ENCODE measurements around the gene DIP2C.
"Not testable (repeated sequence)": the region's sequence is repeated elsewhere in the genome, so short reads cannot be mapped to it uniquely, and the experiment has no call there.

Gene DIP2C

GRCh38 chr10:609262-609658 is 80.2 kb downstream of the DIP2C start:
- no peak for DNase-seq

DNA sequence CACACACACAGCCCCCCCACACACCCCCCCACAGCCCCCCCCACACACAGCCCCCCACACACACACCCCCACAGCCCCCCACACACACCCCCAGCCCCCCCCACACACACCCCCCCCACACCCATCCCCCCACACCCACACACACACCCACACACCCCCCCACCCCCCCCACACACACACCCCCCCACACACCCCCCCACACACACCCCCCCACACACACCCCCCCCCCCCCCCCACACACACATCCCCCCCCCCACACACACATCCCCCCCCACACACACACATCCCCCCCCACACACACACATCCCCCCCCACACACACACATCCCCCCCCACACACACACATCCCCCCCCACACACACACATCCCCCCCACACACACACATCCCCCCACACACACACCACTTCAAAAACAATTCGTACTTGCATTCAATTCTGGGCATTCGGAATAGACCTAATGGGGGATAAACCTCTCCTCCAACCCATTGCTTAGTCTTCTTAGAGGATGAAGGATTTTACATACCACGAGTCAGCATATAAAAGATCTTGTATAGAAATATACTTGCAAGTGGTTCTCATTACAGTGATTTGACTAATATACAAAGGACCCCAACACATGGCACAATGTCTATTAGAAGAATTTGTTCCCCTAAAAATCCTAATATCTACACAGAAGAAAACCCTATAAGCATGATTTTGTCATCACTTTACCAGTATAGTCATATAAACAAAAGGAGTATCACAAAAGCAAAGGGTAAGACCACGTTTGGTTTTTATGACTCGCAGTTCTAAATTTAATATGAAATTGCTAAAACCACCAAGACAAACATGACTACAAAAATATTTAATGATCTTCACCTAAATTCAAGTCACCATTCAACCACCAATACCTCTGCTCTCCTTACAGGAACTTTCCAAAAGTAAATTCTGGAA is 80.9 kb downstream of the DIP2C start:
- no peak for DNase-seq

- no peak for DNase-seq
Observed at GRCh38 chr10:607545-608185, 81.8 kb downstream of the DIP2C start.

DNA sequence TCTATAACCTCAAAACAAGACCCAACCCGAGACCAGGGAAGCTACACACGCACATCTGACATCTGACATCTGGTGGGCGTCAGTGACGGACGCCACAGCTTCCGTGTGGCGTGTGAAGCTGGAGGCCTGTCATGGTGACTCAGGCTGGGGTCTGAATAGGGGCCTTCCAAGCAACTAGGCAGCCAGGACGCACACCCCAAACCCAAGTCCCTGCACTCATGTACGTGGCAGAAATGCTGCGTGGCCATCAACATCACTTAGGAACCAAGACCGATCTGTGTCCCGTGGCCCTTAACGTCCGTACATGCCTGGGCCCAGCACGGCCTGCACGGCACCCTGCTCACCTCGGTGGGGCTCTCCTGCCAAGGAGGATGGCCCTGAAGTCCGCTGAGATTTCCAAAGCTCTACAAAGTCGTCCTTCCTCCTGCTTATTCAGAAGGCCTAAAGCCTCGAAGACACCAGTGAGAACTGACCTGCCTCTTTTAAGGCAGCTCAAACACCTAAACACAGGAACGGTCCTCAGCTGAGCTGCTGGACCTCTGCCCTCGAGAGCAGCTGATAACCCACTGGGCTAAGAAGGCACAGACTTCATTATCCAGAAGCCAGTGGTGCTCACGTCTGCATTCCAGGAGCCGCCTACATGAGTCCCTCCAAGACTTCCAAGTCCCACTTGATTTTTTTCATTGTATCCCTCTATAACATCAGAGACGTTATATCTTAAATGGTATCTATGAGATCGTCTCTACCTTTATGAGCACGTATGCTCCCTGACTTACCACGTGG is 82.5 kb downstream of the DIP2C start:
- DNase-seq = no peak

DNA sequence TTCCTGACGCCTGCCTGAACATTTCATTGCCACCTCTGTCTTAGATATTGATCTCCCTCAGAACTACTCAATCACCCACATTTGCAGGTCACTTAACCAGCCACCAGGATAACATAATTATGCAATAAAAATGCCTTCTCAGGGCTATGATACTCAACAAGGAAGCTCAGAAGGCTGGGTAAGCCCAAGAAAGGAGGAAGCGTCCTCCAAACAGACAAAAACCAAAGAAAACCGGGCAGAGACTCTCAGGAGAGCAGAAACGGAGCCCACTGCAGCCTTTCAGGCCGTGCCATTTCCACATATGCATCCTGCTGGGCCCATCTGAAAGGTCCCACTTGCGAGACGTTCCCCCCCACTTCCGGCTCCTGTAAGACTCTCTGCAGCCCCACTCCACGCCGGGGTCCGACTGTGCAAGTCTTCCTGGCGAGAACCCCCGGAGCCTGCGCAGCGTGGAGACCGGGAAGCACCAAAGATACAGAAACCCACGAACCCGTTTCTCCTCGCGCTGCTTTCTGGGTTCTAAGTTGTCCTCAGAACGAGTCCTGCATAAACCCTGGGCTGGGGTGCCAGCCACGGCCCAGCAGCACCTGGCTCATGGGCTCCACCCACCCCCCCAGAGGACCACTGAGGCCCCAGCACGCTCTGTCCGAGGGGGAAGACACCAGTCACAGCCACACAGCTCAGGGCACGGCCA is 83.7 kb downstream of the DIP2C start:
- no peak for DNase-seq

GRCh38 chr10:604716-605631 is 84.5 kb downstream of the DIP2C start:
- DNase-seq = no peak

- DNase-seq = no peak
Observed at GRCh38 chr10:603745-604144, 85.7 kb downstream of the DIP2C start.

DNA sequence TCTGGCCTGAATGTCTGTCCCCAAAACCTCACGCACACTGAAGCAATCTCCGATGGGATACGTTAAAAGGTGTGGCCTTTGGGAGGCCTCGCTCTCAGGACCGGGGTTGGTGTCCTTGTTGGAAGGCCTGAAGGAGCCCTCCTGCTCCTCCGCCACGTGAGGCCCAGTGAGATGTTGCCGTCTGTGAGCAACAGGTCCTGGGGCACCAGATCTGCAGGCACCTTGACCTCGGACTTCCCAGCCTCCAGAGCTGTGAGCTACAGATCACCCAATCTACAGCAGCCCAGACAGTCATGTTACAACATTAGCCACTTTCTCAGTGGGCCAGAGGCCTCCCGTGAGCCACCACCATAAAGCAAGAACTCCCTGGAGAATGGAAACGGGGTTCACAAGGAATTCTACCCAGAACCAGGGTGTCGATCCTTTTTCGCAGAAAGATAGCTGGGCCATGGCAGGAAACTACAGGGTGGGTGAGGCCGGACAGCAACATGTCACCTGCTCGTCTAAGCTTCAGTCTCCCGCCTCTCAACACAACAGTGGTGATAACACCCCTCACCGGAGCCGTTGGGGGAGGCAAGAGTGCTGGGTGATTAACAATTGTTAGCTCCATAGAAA is 87.0 kb downstream of the DIP2C start:
- DNase-seq = no peak

GRCh38 chr10:601660-601963 is 87.9 kb downstream of the DIP2C start:
- no peak for DNase-seq

DNA sequence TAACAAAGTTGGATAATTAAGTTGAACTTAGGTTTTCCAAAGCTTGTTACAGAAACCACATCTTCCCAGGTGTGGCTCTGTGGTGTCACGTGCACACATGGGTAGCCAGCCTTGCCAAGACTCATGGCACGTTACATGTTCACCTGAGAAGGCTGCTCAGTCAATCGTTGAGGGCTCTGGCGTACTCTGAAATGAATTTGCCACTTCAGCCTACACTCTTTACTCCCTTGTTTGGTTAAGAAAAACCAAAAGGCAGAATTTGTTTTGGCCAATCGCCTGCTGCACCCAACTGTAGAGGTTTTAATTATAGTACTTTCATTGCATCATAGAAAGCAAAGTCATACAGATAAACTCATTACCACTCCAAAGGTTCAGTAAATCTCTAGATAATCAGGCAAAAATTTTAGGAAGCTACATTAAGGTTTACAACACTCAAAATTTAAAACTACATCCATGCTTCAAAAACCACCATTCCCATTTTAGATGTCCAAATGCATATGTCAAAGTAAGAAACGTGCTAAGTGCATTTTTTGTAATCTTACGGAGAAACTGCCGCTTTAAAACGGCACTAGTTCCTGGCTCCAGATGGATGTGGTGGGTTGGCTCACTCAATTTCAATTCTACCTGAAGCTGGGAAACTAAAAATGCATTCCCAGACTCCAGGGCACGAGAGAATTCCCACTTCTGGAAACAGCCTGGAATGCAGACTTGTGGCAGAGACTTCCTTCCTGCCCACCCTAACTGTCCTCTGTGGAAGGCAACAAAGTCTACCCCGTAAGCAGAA is 88.4 kb downstream of the DIP2C start:
- peak; percentile 85 for DNase-seq

GRCh38 chr10:600234-600633 is 89.2 kb downstream of the DIP2C start:
- no peak for DNase-seq

GRCh38 chr10:599767-600166 is 89.7 kb downstream of the DIP2C start:
- no peak for DNase-seq

GRCh38 chr10:598415-599170 is 90.9 kb downstream of the DIP2C start:
- DNase-seq = no peak

- no peak for DNase-seq
Observed at GRCh38 chr10:597976-598375, 91.5 kb downstream of the DIP2C start.

GRCh38 chr10:596725-597345 is 92.6 kb downstream of the DIP2C start:
- no peak for DNase-seq

DNA sequence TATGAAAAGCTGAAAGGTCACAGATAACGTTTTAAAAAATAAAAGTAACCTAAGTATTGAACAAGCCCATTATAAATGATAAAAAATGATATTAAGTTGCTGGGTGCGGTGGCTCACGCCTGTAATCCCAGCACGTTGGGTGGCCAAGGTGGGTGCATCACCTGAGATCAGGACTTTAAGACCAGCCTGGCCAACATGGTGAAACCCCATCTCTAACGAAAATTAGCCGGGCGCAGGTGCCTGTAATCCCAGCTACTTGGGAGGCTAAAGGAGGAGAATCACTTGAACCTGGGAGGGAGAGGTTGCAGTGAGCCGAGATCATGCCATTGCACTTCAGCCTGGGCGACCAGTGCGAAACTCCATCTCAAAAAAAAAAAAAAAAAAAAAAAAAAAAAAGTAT is 93.3 kb downstream of the DIP2C start:
- DNase-seq = not testable (repeated sequence)

DNA sequence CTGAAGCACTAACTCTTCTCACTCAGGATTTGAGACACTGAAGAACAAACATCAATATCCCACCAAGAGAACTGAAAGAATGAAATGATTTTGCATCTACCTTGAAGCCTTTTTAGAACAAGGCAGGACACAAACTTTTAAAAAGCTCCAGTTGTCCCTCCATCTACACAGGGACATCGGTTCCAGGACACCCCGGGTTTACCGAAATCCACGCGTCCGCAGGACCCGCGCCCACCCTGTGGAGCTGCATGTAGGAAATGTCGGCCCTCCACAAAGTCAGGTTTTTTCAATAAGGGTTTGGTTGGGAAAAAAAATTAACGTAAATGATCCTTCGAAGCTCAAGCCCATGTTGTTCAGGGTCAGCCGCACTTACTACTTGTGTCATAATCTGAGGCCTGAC is 94.0 kb downstream of the DIP2C start:
- DNase-seq = no peak

- DNase-seq = no peak
Observed at GRCh38 chr10:594584-595270, 94.7 kb downstream of the DIP2C start.

Data from DMS79 treated with DMSO at 0.1 percent for 48 hours (cell line).